Epithelial cell of proximal tubule (primary cell): Measurements from ENCODE around the gene B3GLCT. TPM values are rescaled to one million over a fixed set of nuclear protein-coding genes. Genes with fewer than 3 reads are reported as not detected.

ENCODE experiments used
- DNase-seq: peaks from one replicate; pipeline ENCODE4 v3.0.0-alpha.2; 2011; ENCODE audit warnings: low read depth
- H3K4me3 ChIP-seq: 2 replicates; pipeline ENCODE4 v1.5.1; 2011; ENCODE audit warnings: low read depth, mild to moderate bottlenecking, low read length
- total RNA-seq: library from RNA; depleted of rRNA; stranded (reverse); fragments of >200 nt; gene quantifications from 2 replicates; pipeline ENCODE4 v1.2.3, GENCODE V29; 2015
- TF ChIP-seq, protein P1 (sequence below): conservative IDR thresholded peaks from 2 replicates; pipeline ENCODE4 v1.5.1; 2012; ENCODE audit warnings: low read depth, mild to moderate bottlenecking, low read length

The B3GLCT gene
- total RNA-seq, 1 donor from 2014 or later: 5.8 TPM

DNA sequence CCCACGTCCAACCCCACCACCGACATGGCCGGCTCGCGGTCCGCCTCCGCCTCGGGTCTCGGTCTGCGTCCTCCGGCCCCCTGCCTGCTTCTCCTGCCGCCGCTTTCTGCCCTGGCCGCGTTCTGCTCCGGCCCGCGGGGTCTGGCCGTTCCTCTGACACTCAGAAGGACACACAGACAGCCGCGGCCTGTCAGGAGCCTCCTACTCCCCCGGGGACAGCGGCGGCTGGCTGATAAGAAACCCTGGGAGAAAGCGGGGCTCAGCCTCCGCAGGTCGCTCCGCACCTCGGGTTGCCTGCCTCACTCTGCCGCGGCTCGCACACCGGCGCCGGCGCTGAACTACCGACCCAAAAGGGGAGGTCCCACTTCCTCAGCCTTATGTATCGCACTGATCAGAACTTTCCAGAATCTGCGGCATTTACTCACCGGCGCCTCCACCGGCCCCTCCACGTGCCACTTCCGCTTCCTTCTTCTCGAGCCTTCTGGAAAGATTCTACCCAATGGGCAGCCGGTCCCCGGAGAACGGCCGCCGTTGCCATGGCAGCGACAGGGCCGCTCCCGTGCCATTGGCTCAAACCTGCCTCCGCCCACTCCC, 38.1 kb upstream of the B3GLCT start, which contains the start of gene HSPH1:
HSPH1 (minus strand) TSS at position 348 of the 594 bp plus-strand sequence; CDS start at position 26, 322 bp downstream.
- peak; percentile 76 for DNase-seq
- TF ChIP-seq, protein P1, sequence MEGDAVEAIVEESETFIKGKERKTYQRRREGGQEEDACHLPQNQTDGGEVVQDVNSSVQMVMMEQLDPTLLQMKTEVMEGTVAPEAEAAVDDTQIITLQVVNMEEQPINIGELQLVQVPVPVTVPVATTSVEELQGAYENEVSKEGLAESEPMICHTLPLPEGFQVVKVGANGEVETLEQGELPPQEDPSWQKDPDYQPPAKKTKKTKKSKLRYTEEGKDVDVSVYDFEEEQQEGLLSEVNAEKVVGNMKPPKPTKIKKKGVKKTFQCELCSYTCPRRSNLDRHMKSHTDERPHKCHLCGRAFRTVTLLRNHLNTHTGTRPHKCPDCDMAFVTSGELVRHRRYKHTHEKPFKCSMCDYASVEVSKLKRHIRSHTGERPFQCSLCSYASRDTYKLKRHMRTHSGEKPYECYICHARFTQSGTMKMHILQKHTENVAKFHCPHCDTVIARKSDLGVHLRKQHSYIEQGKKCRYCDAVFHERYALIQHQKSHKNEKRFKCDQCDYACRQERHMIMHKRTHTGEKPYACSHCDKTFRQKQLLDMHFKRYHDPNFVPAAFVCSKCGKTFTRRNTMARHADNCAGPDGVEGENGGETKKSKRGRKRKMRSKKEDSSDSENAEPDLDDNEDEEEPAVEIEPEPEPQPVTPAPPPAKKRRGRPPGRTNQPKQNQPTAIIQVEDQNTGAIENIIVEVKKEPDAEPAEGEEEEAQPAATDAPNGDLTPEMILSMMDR: peak; percentile 24
- peak within 1 kb of the TSS; percentile 88 for H3K4me3 ChIP-seq

DNA sequence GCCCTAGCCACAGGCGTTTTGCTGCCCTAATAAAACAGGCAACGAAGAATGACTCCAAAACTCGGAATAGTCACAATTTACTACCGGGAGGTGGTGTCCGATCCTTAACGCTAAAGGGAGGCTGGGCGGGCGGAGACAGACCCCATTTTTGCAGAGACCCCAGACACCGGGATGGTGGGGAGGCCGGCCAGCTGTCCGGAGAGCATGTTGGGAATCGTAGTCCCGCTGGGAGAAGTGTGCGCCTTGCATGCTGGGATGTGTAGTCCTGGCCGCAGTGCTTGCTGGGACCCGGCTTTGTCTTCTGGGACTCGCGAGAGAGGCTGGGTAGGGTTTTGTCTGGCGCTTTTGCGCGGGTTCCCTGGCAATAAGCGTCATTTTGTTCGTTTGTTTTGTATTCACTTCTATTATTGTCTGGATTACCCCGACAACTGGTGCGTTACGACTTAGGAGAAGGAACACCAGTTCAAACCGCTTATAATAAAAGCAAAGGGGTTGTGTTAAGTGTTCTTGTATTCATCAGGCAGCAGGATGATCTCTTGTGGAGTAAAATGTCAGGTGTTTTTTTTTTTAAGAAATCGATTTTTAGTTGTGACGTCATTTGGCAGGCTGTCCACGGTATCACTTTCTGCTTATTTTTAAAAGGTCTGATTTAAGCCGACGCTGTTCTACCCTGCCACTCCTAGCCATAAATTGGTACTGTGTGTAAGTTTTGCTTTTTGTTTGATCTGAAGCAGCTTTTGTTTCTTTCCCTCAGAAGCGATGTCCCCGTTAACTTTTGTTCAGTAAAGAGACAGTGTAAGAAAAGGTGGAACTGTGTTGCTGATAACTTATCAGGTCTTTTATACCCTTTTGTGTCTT, 37.4 kb upstream of the B3GLCT start:
- peak; percentile 90 for DNase-seq
- H3K4me3 ChIP-seq: peak overlapping the region; percentile 88
- TF ChIP-seq, protein P1: no peak

DNA sequence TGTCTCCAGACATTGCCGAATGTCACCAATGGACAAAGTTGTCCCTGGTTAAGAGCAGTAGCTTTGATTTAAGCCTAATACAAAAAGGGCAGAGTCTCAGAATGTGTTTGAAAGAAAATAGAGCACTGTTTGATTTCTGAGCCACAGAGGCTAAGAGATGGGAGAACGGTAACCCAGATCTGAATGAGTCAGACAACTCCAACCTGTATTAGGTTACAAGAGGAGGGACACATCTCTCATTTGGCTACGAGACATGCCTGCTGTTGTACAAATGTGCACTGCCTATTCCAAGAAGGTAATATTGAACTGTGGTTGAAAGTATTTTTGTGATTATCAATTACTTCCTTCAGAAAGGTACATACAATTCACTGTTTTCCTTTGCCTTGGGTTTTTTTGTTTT, 33.2 kb upstream of the B3GLCT start:
- H3K4me3 ChIP-seq: no peak overlapping the region
- TF ChIP-seq, protein P1: no peak
- no peak for DNase-seq

DNA sequence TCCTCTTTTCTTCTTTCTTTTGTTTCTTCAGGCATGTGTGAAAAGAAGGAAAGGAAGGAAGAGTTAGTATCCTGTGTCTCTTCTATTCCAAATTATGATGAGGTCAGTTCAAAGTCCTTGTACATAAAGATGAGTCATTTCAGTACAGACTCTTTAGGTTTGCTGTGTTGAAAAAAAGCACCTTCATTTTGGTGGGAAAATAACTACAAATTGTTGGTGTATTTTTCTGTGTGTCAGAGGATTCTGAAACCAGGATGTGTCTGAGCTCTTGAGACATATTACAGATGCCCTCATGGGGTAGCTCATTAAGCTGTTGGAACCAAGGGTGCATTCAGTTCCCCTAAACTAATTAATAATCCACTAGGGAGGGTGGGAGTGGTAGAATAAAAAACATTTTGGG, 32.3 kb upstream of the B3GLCT start:
- TF ChIP-seq, protein P1: no peak
- no peak overlapping the region for H3K4me3 ChIP-seq
- DNase-seq: no peak

DNA sequence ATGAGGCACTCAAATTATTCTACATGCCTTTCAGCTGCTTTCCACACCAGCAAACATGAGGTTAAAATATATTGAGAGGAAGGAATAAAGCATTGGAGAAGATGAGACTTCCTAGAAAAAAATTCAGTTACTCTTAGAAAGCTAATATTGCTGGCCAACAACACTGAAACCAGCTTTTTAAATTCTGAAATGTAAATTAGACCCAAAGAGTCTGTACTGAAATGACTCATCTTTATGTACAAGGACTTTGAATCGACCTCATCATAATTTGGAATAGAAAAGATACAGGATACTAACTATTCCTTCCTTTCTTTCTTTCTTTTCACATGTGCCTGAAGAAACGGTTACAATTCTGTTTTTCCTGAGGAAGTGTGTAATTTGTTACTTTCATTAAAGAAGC, 31.6 kb upstream of the B3GLCT start:
- TF ChIP-seq, protein P1: no peak
- H3K4me3 ChIP-seq: no peak overlapping the region
- DNase-seq: no peak

DNA sequence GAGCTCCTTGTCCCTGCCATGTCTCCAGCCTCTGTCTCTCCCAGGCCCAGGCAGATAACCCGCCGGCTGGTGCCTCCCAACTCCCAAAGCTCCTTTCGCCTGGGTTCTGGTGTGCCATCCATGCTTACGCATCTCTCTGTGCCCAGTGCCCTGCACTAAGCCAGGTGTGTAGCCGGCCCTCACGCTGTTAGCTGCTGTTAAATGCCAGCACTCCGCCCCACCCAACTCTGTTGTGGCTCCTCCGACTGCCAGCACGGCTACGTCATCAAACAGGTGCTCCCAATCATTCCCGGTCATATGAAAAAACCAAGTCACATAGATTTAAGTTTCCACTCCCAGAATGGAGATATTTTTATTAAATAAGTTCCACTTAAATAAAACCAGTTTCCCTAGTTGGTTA, 31.0 kb upstream of the B3GLCT start:
- TF ChIP-seq, protein P1: no peak
- DNase-seq: no peak
- no peak overlapping the region for H3K4me3 ChIP-seq

DNA sequence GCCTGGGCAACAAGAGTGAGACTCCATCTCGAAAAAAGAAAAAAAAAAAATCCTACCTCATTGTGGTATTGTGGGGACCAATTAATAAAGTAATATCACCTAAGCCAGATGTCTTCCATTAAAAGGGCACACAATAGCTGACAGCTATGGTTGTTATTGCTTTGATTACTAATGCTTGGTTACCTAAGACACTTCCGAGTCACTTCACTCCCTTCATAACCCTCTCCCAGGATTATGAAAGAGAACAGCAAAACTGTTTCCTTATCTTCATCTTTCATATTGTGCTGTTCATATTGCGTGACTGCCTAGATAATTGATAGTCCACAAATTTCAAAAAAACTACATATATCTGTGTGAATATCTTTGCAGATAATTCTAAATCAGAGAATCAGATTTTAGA, 27.8 kb upstream of the B3GLCT start:
- DNase-seq: no peak
- no peak overlapping the region for H3K4me3 ChIP-seq
- TF ChIP-seq, protein P1: no peak
